BLaER1 treated with 17β-estradiol and CSF1 and Interleukin-3, amounts not matched to agents 10 nM and 100 nM (cell line): ENCODE data around the gene RAP1GDS1.
A peak's percentile ranks its signal among the peaks of the same experiment; 100 is the strongest.
"Not testable (repeated sequence)": the region's sequence is repeated elsewhere in the genome, so short reads cannot be mapped to it uniquely, and the experiment has no call there.

Source experiments
- H3K27ac ChIP-seq, 11 experiments: shearing (Covaris generic); formaldehyde crosslinking; 2 replicates each; pipeline ENCODE4 v1.8.1; 2022
- H3K27me3 ChIP-seq, 11 experiments: shearing (Covaris generic); formaldehyde crosslinking; 2 replicates each; pipeline ENCODE4 v1.8.1; 2022
- H3K36me3 ChIP-seq, 11 experiments: shearing (Covaris generic); formaldehyde crosslinking; 2 replicates each; pipeline ENCODE4 v1.8.1; 2022
- H3K4me1 ChIP-seq, 10 experiments: shearing (Covaris generic); formaldehyde crosslinking; 2 replicates each; pipeline ENCODE4 v1.8.1; 2022
- H3K4me2 ChIP-seq, 11 experiments: shearing (Covaris generic); formaldehyde crosslinking; 2 replicates each; pipeline ENCODE4 v1.8.1; 2022
- H3K4me3 ChIP-seq, 10 experiments: shearing (Covaris generic); formaldehyde crosslinking; 2 replicates each; pipeline ENCODE4 v1.8.1; 2022
- H3K9ac ChIP-seq, 11 experiments: shearing (Covaris generic); formaldehyde crosslinking; 2 replicates each; pipeline ENCODE4 v1.8.1; 2022
- H3K9me3 ChIP-seq, 11 experiments: shearing (Covaris generic); formaldehyde crosslinking; replicated peaks in 1 of 11; 2 replicates each; pipeline ENCODE4 v1.8.1; 2022
- H4K20me1 ChIP-seq, 11 experiments: shearing (Covaris generic); formaldehyde crosslinking; 2 replicates each; pipeline ENCODE4 v1.8.1; 2022
- Cebpa-rat ChIP-seq, 11 experiments: shearing (Covaris generic); IDR thresholded peaks; 2 replicates each; pipeline ENCODE4 v1.8.1; 2022

The RAP1GDS1 gene

GRCh38 chr4:98448908-98449307 is 187.7 kb downstream of the RAP1GDS1 start:
- Histone ChIP-seq H3K27me3 (no peaks in the 10 kb centered on the region), H3K9me3 (peaks cover 7 to 18% (median 11%) of the 10 kb centered on the region in 11 experiments; a peak in 18 of 22 replicates), H3K4me1 (peaks cover 34 to 52% (median 43%) of the 10 kb centered on the region in 10 experiments), H3K36me3 (peaks cover 4 to 17% (median 13%) of the 10 kb centered on the region in 11 experiments; a peak in 17 of 22 replicates), H3K9ac (peak overlapping the region in 1 of 11 experiments; percentile 15; a peak in 1 of 22 replicates), H3K4me2 (peak overlapping the region; percentile 19 to 92 (median 85)), H4K20me1 (no peaks in the 10 kb centered on the region), H3K4me3 (no peak overlapping the region), H3K27ac (peak overlapping the region in 5 of 11 experiments; percentile 30 to 71 (median 50); a peak in 6 of 22 replicates)
- TF ChIP-seq Cebpa-rat (IDR thresholded peaks at IDR 0.05) = no peak

- H4K20me1 ChIP-seq = no peaks in the 10 kb centered on the region
- H3K4me2 ChIP-seq = no peak overlapping the region
- H3K4me3 ChIP-seq = no peak overlapping the region
- H3K9ac ChIP-seq = no peak overlapping the region
- no peaks in the 10 kb centered on the region for H3K27me3 ChIP-seq
- no peak for TF ChIP-seq Cebpa-rat (IDR thresholded peaks at IDR 0.05)
- H3K27ac ChIP-seq = no peak overlapping the region
- no peaks in the 10 kb centered on the region for H3K36me3 ChIP-seq
- H3K4me1 ChIP-seq = peaks cover 18 to 36% (median 25%) of the 10 kb centered on the region in 10 experiments
- peaks cover 7 to 18% (median 11%) of the 10 kb centered on the region in 11 experiments; a peak in 18 of 22 replicates for H3K9me3 ChIP-seq
Measured at GRCh38 chr4:98452091-98452490, 190.9 kb downstream of the RAP1GDS1 start.

GRCh38 chr4:98457422-98457821 is 196.2 kb downstream of the RAP1GDS1 start:
- H3K27me3 ChIP-seq, H3K4me2 ChIP-seq, H4K20me1 ChIP-seq: not testable (repeated sequence)

GRCh38 chr4:98461121-98461865 is 200.1 kb downstream of the RAP1GDS1 start:
- H3K9ac ChIP-seq, H3K36me3 ChIP-seq, H3K27ac ChIP-seq, H3K4me2 ChIP-seq, H3K4me3 ChIP-seq, H3K9me3 ChIP-seq, H4K20me1 ChIP-seq, H3K27me3 ChIP-seq, H3K4me1 ChIP-seq: not testable (repeated sequence)

More at GRCh38 chr4:98457422-98457821, 196.2 kb downstream of the RAP1GDS1 start:
- H3K4me3 ChIP-seq, H3K36me3 ChIP-seq, H3K27ac ChIP-seq, H3K4me1 ChIP-seq, H3K9ac ChIP-seq: not testable (repeated sequence)
- H3K9me3 ChIP-seq = peaks cover 3 to 13% (median 10%) of the 10 kb centered on the region in 11 experiments; a peak in 19 of 22 replicates

- TF ChIP-seq Cebpa-rat (IDR thresholded peaks at IDR 0.05) = no peak
- H3K9me3 ChIP-seq = peaks cover 0 to 8% (median 3%) of the 10 kb centered on the region in 11 experiments; a peak in 3 of 22 replicates
- no peak overlapping the region for H3K27ac ChIP-seq
- H3K27me3 ChIP-seq = no peaks in the 10 kb centered on the region
- H3K4me3 ChIP-seq = no peak overlapping the region
- no peaks in the 10 kb centered on the region for H4K20me1 ChIP-seq
- H3K4me1 ChIP-seq = peaks cover 0 to 5% (median 0%) of the 10 kb centered on the region in 10 experiments; a peak in 2 of 20 replicates
- no peak overlapping the region for H3K4me2 ChIP-seq
- no peaks in the 10 kb centered on the region for H3K36me3 ChIP-seq
- no peak overlapping the region for H3K9ac ChIP-seq
Measured at GRCh38 chr4:98462487-98462886, 201.3 kb downstream of the RAP1GDS1 start.

- H3K9me3 ChIP-seq = peaks cover 0 to under 1% (median 0%) of the 10 kb centered on the region in 11 experiments; a peak in 2 of 22 replicates
- H4K20me1 ChIP-seq = no peaks in the 10 kb centered on the region
- peak overlapping the region in 1 of 11 experiments; percentile 85; a peak in 1 of 22 replicates for H3K4me2 ChIP-seq
- no peaks in the 10 kb centered on the region for H3K27me3 ChIP-seq
- H3K4me3 ChIP-seq = no peak overlapping the region
- TF ChIP-seq Cebpa-rat (IDR thresholded peaks at IDR 0.05) = no peak
- no peaks in the 10 kb centered on the region for H3K36me3 ChIP-seq
- peaks cover 7 to 25% (median 11%) of the 10 kb centered on the region in 10 experiments for H3K4me1 ChIP-seq
- no peak overlapping the region for H3K9ac ChIP-seq
- no peak overlapping the region for H3K27ac ChIP-seq
Measured at GRCh38 chr4:98466868-98467599, 205.8 kb downstream of the RAP1GDS1 start.

GRCh38 chr4:98467627-98468072 is 206.5 kb downstream of the RAP1GDS1 start:
- Histone ChIP-seq H3K4me1 (peaks cover 7 to 25% (median 11%) of the 10 kb centered on the region in 10 experiments), H3K9ac (0 out of 22 replicates have a peak overlapping the region, but pooled peaks of 1 of the 11 experiments have one; percentile 24), H4K20me1 (no peaks in the 10 kb centered on the region), H3K27ac (no peak overlapping the region), H3K9me3 (peaks cover 0 to 7% (median 0%) of the 10 kb centered on the region in 11 experiments; a peak in 2 of 22 replicates), H3K36me3 (no peaks in the 10 kb centered on the region), H3K4me2 (peak overlapping the region; percentile 25 to 87 (median 50); a peak in 18 of 22 replicates), H3K4me3 (peak overlapping the region in 3 of 10 experiments; percentile 32 to 47 (median 41); a peak in 5 of 20 replicates), H3K27me3 (no peaks in the 10 kb centered on the region)
- TF ChIP-seq Cebpa-rat (IDR thresholded peaks at IDR 0.05) = no peak

- Histone ChIP-seq H3K4me3 (no peak overlapping the region), H3K27ac (no peak overlapping the region; a peak in 1 of 22 replicates)
- no peak for TF ChIP-seq Cebpa-rat (IDR thresholded peaks at IDR 0.05)
Measured at GRCh38 chr4:98468709-98469108, 207.5 kb downstream of the RAP1GDS1 start.

GRCh38 chr4:98469771-98470170 is 208.6 kb downstream of the RAP1GDS1 start:
- no peaks in the 10 kb centered on the region for H4K20me1 ChIP-seq
- no peak overlapping the region for H3K9ac ChIP-seq
- no peak overlapping the region for H3K4me3 ChIP-seq
- TF ChIP-seq Cebpa-rat (IDR thresholded peaks at IDR 0.05) = no peak
- no peaks in the 10 kb centered on the region for H3K27me3 ChIP-seq
- H3K36me3 ChIP-seq = no peaks in the 10 kb centered on the region
- H3K9me3 ChIP-seq = peaks cover 0 to 13% (median 0%) of the 10 kb centered on the region in 11 experiments; a peak in 2 of 22 replicates
- H3K27ac ChIP-seq = no peak overlapping the region
- peaks cover 7 to 25% (median 11%) of the 10 kb centered on the region in 10 experiments for H3K4me1 ChIP-seq
- H3K4me2 ChIP-seq = no peak overlapping the region

More at GRCh38 chr4:98468709-98469108, 207.5 kb downstream of the RAP1GDS1 start:
- H3K27me3 ChIP-seq = no peaks in the 10 kb centered on the region
- H3K9ac ChIP-seq = no peak overlapping the region; a peak in 1 of 22 replicates
- H3K9me3 ChIP-seq = peaks cover 0 to 13% (median 0%) of the 10 kb centered on the region in 11 experiments; a peak in 2 of 22 replicates
- no peaks in the 10 kb centered on the region for H4K20me1 ChIP-seq
- H3K4me2 ChIP-seq = peak overlapping the region; percentile 21 to 79 (median 66); a peak in 21 of 22 replicates
- H3K36me3 ChIP-seq = no peaks in the 10 kb centered on the region
- H3K4me1 ChIP-seq = peaks cover 7 to 25% (median 11%) of the 10 kb centered on the region in 10 experiments
